Mammary epithelial cell (primary cell): ENCODE measurements around the gene CAMK2B.
"Not testable (repeated sequence)": the region's sequence is repeated elsewhere in the genome, so short reads cannot be mapped to it uniquely, and the experiment has no call there.

Experiments
- CTCF ChIP-seq, 2 donors: IDR thresholded peaks in 1 of 2; conservative IDR thresholded peaks in 1 of 2; 2 replicates each; pipeline ENCODE4 v1.5.1; 2011 to 2012; ENCODE audit warnings: inconsistent platforms in 2 of 2, low read length in 2 of 2, mild to moderate bottlenecking in 2 of 2, control low read depth in 1 of 2, low read depth in 1 of 2; ENCODE audit not compliant: insufficient read depth in 1 of 2; ENCODE audit errors: extremely low read depth in 1 of 2
- EZH2 ChIP-seq: IDR thresholded peaks from 2 replicates; pipeline ENCODE4 v1.6.1; 2012; ENCODE audit warnings: low read length, inconsistent platforms, borderline replicate concordance

DNA sequence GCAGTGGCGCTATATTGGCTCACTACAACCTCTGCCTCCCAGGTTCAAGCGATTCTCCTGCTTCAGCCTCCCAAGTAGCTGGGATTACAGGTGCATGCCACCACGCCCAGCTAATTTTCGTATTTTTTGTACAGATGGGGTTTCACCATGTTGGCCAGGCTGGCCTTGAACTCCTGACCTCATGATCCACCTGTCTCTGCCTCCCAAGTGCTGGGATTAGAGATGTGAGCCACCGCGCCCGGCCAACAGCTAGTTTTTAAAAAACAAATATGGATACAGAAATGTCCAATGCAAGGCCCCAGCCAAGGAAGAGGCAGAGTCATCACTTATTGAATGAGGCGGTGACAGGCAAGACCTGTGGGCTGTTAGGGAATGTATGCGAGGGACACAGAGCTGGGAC, 153.5 kb downstream of the CAMK2B start:
- not testable (repeated sequence) for TF ChIP-seq EZH2; CTCF (conservative IDR thresholded peaks at IDR 0.05 in 1 of 2, IDR thresholded peaks at IDR 0.05 in 1 of 2; ENCODE audit: extremely low read depth in 1 of 2, insufficient read depth in 1 of 2, low read depth in 1 of 2, low read length in 2 of 2)
